GDM1 (cell line): ENCODE measurements around the gene PARVB.

Experiments used
- DNase-seq: peaks from one replicate; lab custom pipeline; 2025; lab: John Stamatoyannopoulos, UW

PARVB gene

DNA sequence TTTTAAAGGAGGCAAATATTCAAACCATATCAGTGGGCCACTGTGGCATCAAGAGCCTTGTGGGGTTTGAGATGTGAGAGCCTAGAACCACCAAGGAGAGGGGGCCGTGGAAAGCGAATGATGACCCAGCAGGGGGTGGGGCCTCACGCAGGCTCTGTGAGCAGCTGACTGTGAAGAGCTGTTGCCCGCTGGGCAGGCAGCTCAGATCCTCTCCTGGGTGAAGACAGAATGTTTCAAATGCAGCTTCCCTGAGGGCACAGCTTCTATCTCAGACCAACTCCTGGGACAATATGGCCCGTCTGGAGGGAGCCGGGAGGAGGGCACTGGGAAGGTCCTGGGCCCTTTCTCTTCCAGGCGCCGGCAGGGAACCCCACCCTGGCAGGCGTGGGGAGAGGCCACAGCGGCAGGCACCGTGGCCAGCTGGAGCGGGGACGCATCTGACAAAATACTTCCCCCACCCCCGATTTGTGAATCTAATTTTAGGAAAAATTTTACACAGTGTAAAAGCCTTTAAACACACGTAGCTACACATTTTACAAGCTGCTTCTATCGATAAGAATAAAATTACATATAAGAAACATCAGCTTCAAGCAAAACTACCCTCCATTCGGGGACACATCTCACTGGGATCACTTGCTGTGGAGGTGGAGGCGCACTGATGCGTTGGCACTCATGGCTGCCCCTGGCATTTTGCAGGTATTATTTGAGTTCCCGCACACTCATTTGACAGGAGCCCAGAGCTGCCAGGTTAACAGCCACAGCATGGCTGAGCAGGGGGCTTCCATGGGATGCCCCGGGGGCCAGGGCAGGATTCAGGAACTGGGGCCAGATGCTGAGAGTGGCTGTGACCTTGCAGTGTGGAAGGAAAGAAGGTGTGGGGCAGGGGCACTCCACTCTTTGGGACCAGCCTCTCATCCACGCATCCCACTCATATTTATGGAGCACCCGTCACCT is 196.9 kb downstream of the PARVB start:
- DNase-seq = no peak

GRCh38 chr22:44221710-44222475 is 197.8 kb downstream of the PARVB start:
- DNase-seq = no peak
